ENCODE data around the gene TMEM39A. TPM values are rescaled to one million over a fixed set of nuclear protein-coding genes. Genes with fewer than 3 reads are reported as not detected.

Gene TMEM39A
- total and polyA plus RNA-seq, 7 donors = 6.0 to 15.6 (median 11.0) TPM

DNA sequence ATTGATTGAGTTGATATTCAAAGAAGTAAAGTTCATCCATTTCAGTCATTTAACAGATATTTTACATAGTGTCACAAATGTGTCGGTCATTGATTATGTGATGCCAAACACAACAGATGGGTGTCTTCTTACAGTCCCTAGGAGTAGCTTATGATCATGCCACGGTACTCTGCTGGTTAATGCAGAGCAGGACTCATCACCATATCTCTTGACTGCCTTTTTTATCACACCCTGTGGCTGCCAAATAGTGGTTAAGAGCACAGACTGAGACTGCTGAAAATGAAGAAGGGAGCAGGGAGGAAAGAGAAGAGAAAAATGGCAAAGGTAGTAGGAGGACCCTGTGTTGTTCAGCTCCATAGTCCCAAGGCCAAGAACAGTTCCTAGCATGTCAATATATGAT, 22.1 kb upstream of the TMEM39A start:
- no peak overlapping the region for H3K4me3 ChIP-seq
- DNase-seq (no peak), ATAC-seq (no peak)
- H3K27ac ChIP-seq = no peak overlapping the region
- no peaks in the 10 kb centered on the region for H3K9me3 ChIP-seq
- WGBS, 3 donors = 92 to 96% (median 95%) methylated on average over 2 of the region's 2 CpGs
- no peaks in the 10 kb centered on the region for H3K27me3 ChIP-seq (ENCODE audit: insufficient read depth in 3 of 3, low read length in 2 of 3)
- no peaks in the 10 kb centered on the region for H3K4me1 ChIP-seq
- H3K36me3 ChIP-seq (ENCODE audit: insufficient read depth in 1 of 2, low read depth in 1 of 2) = peaks cover 15 to 88% of the 10 kb centered on the region in 2 donors
- TF ChIP-seq CTCF (IDR thresholded peaks at IDR 0.05) = no peak
- intact Hi-C loops (cut with DNase I) = no loop called here

- intact Hi-C loops (cut with DNase I) = no loop called here
- no peaks in the 10 kb centered on the region for H3K9me3 ChIP-seq
- WGBS, 3 donors = 74 to 90% (median 88%) methylated on average over 1 of the region's 1 CpG
- no peak overlapping the region for H3K27ac ChIP-seq
- DNase-seq (no peak), ATAC-seq (no peak)
- no peaks in the 10 kb centered on the region for H3K27me3 ChIP-seq (ENCODE audit: insufficient read depth in 3 of 3, low read length in 2 of 3)
- TF ChIP-seq CTCF (IDR thresholded peaks at IDR 0.05) = no peak
- H3K36me3 ChIP-seq (ENCODE audit: insufficient read depth in 1 of 2, low read depth in 1 of 2) = peaks cover 12 to 97% of the 10 kb centered on the region in 2 donors
- H3K4me1 ChIP-seq = no peaks in the 10 kb centered on the region
- no peak overlapping the region for H3K4me3 ChIP-seq
These were observed 19.7 kb upstream of the TMEM39A start for GRCh38 chr3:119483101-119483500.

DNA sequence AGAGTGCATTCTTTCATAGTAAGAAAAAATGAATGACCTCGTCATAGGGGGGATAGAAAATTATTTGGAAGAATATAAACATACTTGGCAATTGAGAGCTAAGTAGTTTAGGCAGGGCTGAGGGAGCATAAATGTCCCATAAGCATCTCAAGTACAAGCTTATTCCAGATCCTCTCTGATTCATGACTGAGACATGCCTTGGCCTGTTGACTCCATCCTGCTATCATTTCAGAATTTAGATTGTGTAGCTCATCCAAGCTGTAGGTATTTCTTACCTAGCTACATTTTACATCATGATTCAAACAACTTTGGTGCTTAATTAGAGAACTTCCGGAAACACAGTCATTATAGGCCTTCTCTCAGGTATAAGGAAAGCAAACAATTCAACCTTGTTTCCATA, 17.7 kb upstream of the TMEM39A start:
- 94 to 99% (median 97%) methylated on average over 2 of the region's 2 CpGs for WGBS, 3 donors
- H3K4me3 ChIP-seq = no peak overlapping the region
- no peak overlapping the region for H3K27ac ChIP-seq
- intact Hi-C loops (cut with DNase I) = no loop called here
- no peaks in the 10 kb centered on the region for H3K9me3 ChIP-seq
- no peak for TF ChIP-seq CTCF (IDR thresholded peaks at IDR 0.05)
- H3K4me1 ChIP-seq = no peaks in the 10 kb centered on the region
- DNase-seq (no peak), ATAC-seq (no peak)
- H3K27me3 ChIP-seq (ENCODE audit: insufficient read depth in 3 of 3, low read length in 2 of 3) = no peaks in the 10 kb centered on the region
- peaks cover 10 to 97% of the 10 kb centered on the region in 2 donors for H3K36me3 ChIP-seq (ENCODE audit: insufficient read depth in 1 of 2, low read depth in 1 of 2)

DNA sequence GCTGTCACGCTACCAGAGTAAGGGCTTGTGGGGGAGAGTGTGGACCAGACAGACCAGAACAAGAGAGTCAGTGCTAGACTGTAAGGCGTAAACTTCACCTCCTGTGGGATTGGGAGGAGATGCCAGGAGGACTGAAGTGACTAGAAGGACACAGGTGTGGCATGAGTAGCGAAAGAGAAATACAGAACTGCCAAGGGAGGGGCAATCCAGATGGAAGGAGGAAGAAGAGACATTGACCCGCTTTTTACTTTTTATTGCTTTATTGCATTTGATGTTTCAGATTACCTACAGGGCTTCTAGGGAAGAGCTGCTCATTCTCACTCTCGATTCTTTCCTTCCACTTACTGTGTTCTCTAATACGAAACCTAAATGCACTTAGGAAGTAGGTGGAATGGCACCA, 7.5 kb upstream of the TMEM39A start:
- peaks cover 8% of the 10 kb centered on the region for H3K4me1 ChIP-seq
- H3K27ac ChIP-seq = no peak overlapping the region
- peaks cover 4 to 55% of the 10 kb centered on the region in 2 donors for H3K36me3 ChIP-seq (ENCODE audit: insufficient read depth in 1 of 2, low read depth in 1 of 2)
- ATAC-seq (no peak), DNase-seq (no peak)
- WGBS, 3 donors = 91 to 96% (median 95%) methylated on average over 6 of the region's 6 CpGs
- no peaks in the 10 kb centered on the region for H3K27me3 ChIP-seq (ENCODE audit: insufficient read depth in 3 of 3, low read length in 2 of 3)
- H3K9me3 ChIP-seq = no peaks in the 10 kb centered on the region
- TF ChIP-seq CTCF (IDR thresholded peaks at IDR 0.05) = no peak
- intact Hi-C loops (cut with DNase I) = no loop called here
- H3K4me3 ChIP-seq = no peak overlapping the region

Data from psoas muscle (tissue), 8 donors.